ENCODE data around the gene HAL. TPM values are rescaled to one million over a fixed set of nuclear protein-coding genes. Genes with fewer than 3 reads are reported as not detected.

HAL gene
- total RNA-seq, 3 donors from 2014 or later (not counting 1 experiment from before 2014, with no cell fraction given): 1.2 to 10.8 (median 1.6) TPM

- no peak for TF ChIP-seq CTCF (IDR thresholded peaks at IDR 0.05)
- Histone ChIP-seq H3K9me3 (ENCODE audit: control insufficient read depth, insufficient read depth, low read length) (no peaks in the 10 kb centered on the region), H3K27ac (ENCODE audit: low read length) (no peak overlapping the region), H3K27me3 (ENCODE audit: control insufficient read depth, insufficient read depth, low read length) (no peaks in the 10 kb centered on the region), H3K4me3 (ENCODE audit: low read length) (no peak overlapping the region), H3K36me3 (ENCODE audit: control insufficient read depth, insufficient read depth, low read length) (no peaks in the 10 kb centered on the region), H3K4me1 (ENCODE audit: control insufficient read depth, insufficient read depth, low read length) (no peaks in the 10 kb centered on the region)
- H3K4me3 Mint-ChIP-seq: no peak overlapping the region
- no peaks in the 10 kb centered on the region for H3K36me3 Mint-ChIP-seq
- no peak for ATAC-seq
- no peaks in the 10 kb centered on the region for H3K4me1 Mint-ChIP-seq
- H3K27ac Mint-ChIP-seq: no peak overlapping the region
- H3K27me3 Mint-ChIP-seq (ENCODE audit: low read depth in 2 of 2): peaks cover 7 to 17% of the 10 kb centered on the region in 2 donors
- DNase-seq: no peak
- WGBS (ENCODE audit: insufficient coverage): 100% methylated on average over 1 of the region's 1 CpG
- H3K9me3 Mint-ChIP-seq: no peaks in the 10 kb centered on the region
- intact Hi-C loops (cut with micrococcal nuclease): no loop called here
Measured at GRCh38 chr12:95953000-95953399, 43.1 kb downstream of the HAL start.

GRCh38 chr12:95951515-95951914 is 44.6 kb downstream of the HAL start:
- H3K4me1 Mint-ChIP-seq: no peaks in the 10 kb centered on the region
- Histone ChIP-seq H3K27me3 (ENCODE audit: control insufficient read depth, insufficient read depth, low read length) (no peaks in the 10 kb centered on the region), H3K9me3 (ENCODE audit: control insufficient read depth, insufficient read depth, low read length) (no peaks in the 10 kb centered on the region), H3K27ac (ENCODE audit: low read length) (no peak overlapping the region), H3K36me3 (ENCODE audit: control insufficient read depth, insufficient read depth, low read length) (no peaks in the 10 kb centered on the region), H3K4me3 (ENCODE audit: low read length) (no peak overlapping the region), H3K4me1 (ENCODE audit: control insufficient read depth, insufficient read depth, low read length) (no peaks in the 10 kb centered on the region)
- no peak for TF ChIP-seq CTCF (IDR thresholded peaks at IDR 0.05)
- no peak for ATAC-seq
- peaks cover 7 to 17% of the 10 kb centered on the region in 2 donors for H3K27me3 Mint-ChIP-seq (ENCODE audit: low read depth in 2 of 2)
- intact Hi-C loops (cut with micrococcal nuclease): no loop called here
- no peaks in the 10 kb centered on the region for H3K36me3 Mint-ChIP-seq
- DNase-seq: no peak
- H3K9me3 Mint-ChIP-seq: no peaks in the 10 kb centered on the region
- no peak overlapping the region for H3K4me3 Mint-ChIP-seq
- H3K27ac Mint-ChIP-seq: no peak overlapping the region

- ATAC-seq (no peak), DNase-seq (no peak)
- intact Hi-C loops (cut with micrococcal nuclease): no loop called here
- no peak for TF ChIP-seq CTCF (IDR thresholded peaks at IDR 0.05)
- no peaks in the 10 kb centered on the region for H3K27me3 ChIP-seq (ENCODE audit: control insufficient read depth, insufficient read depth, low read length)
- no peaks in the 10 kb centered on the region for H3K36me3 ChIP-seq (ENCODE audit: control insufficient read depth, insufficient read depth, low read length)
- H3K4me3 ChIP-seq (ENCODE audit: low read length): no peak overlapping the region
- H3K4me1 ChIP-seq (ENCODE audit: control insufficient read depth, insufficient read depth, low read length): no peaks in the 10 kb centered on the region
- Mint-ChIP-seq H3K4me3 (no peak overlapping the region), H3K27ac (no peak overlapping the region), H3K36me3 (no peaks in the 10 kb centered on the region), H3K4me1 (no peaks in the 10 kb centered on the region), H3K9me3 (no peaks in the 10 kb centered on the region), H3K27me3 (ENCODE audit: low read depth in 2 of 2) (peaks cover 7 to 17% of the 10 kb centered on the region in 2 donors)
- no peak overlapping the region for H3K27ac ChIP-seq (ENCODE audit: low read length)
- 100% methylated on average over 1 of the region's 4 CpGs for WGBS (ENCODE audit: insufficient coverage)
- H3K9me3 ChIP-seq (ENCODE audit: control insufficient read depth, insufficient read depth, low read length): no peaks in the 10 kb centered on the region
Measured at GRCh38 chr12:95949477-95950206, 46.5 kb downstream of the HAL start.
